Nephron (organoid): Measurements from ENCODE around the gene BTN3A1.
A peak's percentile ranks its signal among the peaks of the same experiment; 100 is the strongest.

Source experiments
- H3K27ac Mint-ChIP-seq, 3 experiments: 2 replicates each; pipeline ENCODE4 v1.8.0; 2020; ENCODE audit warnings: mixed read lengths in 3 of 3, mild to moderate bottlenecking in 2 of 3, moderate library complexity in 1 of 3
- H3K27me3 Mint-ChIP-seq: 2 replicates; pipeline ENCODE4 v1.8.0; 2021; ENCODE audit warnings: low read depth, mild to moderate bottlenecking, moderate library complexity, mixed read lengths
- H3K36me3 Mint-ChIP-seq: 2 replicates; pipeline ENCODE4 v1.8.0; 2020; ENCODE audit warnings: low read depth, mixed read lengths
- H3K4me1 Mint-ChIP-seq: 2 replicates; pipeline ENCODE4 v1.8.0; 2020; ENCODE audit warnings: mixed read lengths
- H3K4me3 Mint-ChIP-seq, 3 experiments: 2 replicates each; pipeline ENCODE4 v1.8.0; 2020; ENCODE audit warnings: mild to moderate bottlenecking in 3 of 3, mixed read lengths in 3 of 3, moderate library complexity in 2 of 3
- H3K9me3 Mint-ChIP-seq: 2 replicates; pipeline ENCODE4 v1.8.0; 2020; ENCODE audit warnings: mixed read lengths
- TF ChIP-seq, protein P1 (sequence below), 3 experiments: fragments of 200-600 bp; sonication (generic); IDR thresholded peaks; one replicate each; pipeline ENCODE4 v1.5.0; 2021; ENCODE audit warnings: antibody characterized with exemption in 3 of 3; ENCODE audit not compliant: unreplicated experiment in 3 of 3

The BTN3A1 gene

DNA sequence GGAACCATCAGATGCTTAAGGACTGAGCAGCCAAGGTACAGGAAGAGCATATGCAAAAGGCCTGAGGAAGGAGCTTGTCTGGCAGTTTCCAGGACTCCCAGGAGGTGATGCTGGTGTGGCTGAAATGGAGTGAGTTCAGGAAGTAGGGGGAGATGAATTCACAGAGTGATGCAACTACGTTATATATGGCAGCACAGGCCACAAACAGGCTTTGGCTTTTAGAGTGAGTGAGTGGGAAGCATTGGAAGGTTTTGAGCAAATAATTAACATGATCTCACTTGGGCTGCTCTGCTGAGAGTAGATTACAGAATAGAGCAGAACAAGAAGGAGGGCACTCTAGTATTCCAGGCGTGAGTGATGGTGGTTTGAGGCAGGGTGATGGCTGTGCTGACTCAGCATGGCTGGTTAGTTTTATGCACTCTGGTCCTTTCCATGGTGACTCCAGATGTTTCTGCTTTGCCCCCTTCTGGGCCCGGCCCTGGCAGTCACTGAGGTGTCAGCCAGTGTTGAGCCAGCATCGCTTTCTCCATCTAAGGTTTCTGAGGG is 12.7 kb upstream of the BTN3A1 start:
- no peaks in the 10 kb centered on the region for H3K27me3 Mint-ChIP-seq
- H3K27ac Mint-ChIP-seq = no peak overlapping the region
- peaks cover 26% of the 10 kb centered on the region for H3K4me1 Mint-ChIP-seq
- no peak overlapping the region for H3K4me3 Mint-ChIP-seq
- TF ChIP-seq, protein P1, sequence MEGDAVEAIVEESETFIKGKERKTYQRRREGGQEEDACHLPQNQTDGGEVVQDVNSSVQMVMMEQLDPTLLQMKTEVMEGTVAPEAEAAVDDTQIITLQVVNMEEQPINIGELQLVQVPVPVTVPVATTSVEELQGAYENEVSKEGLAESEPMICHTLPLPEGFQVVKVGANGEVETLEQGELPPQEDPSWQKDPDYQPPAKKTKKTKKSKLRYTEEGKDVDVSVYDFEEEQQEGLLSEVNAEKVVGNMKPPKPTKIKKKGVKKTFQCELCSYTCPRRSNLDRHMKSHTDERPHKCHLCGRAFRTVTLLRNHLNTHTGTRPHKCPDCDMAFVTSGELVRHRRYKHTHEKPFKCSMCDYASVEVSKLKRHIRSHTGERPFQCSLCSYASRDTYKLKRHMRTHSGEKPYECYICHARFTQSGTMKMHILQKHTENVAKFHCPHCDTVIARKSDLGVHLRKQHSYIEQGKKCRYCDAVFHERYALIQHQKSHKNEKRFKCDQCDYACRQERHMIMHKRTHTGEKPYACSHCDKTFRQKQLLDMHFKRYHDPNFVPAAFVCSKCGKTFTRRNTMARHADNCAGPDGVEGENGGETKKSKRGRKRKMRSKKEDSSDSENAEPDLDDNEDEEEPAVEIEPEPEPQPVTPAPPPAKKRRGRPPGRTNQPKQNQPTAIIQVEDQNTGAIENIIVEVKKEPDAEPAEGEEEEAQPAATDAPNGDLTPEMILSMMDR (IDR thresholded peaks at IDR 0.05; ENCODE audit: unreplicated experiment in 3 of 3) = no peak
- H3K9me3 Mint-ChIP-seq = no peaks in the 10 kb centered on the region
- H3K36me3 Mint-ChIP-seq = peaks cover 43% of the 10 kb centered on the region

DNA sequence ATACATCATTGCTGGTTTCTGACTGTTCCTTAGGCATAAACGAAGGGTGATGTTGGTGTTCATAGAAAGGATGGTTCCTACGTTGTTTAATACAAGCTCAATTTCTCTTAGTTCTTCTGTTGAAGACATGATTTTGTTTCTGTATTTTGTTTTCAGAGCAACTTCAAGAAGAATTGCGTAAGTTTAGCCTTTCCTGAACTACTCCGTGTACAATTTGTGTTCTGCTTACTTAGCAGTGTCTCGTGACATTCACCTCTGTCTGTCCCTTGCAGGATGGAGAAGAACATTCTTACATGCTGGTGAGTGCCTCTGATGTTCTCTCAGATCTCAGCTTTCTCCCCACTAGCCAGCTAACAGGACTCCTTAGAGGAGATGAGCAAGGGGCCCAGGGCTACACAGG is 11.5 kb upstream of the BTN3A1 start:
- peaks cover 23% of the 10 kb centered on the region for H3K4me1 Mint-ChIP-seq
- H3K4me3 Mint-ChIP-seq = no peak overlapping the region
- H3K27ac Mint-ChIP-seq = no peak overlapping the region
- TF ChIP-seq, protein P1 (IDR thresholded peaks at IDR 0.05; ENCODE audit: unreplicated experiment in 3 of 3) = no peak
- H3K36me3 Mint-ChIP-seq = peaks cover 43% of the 10 kb centered on the region
- no peaks in the 10 kb centered on the region for H3K9me3 Mint-ChIP-seq
- H3K27me3 Mint-ChIP-seq = no peaks in the 10 kb centered on the region

DNA sequence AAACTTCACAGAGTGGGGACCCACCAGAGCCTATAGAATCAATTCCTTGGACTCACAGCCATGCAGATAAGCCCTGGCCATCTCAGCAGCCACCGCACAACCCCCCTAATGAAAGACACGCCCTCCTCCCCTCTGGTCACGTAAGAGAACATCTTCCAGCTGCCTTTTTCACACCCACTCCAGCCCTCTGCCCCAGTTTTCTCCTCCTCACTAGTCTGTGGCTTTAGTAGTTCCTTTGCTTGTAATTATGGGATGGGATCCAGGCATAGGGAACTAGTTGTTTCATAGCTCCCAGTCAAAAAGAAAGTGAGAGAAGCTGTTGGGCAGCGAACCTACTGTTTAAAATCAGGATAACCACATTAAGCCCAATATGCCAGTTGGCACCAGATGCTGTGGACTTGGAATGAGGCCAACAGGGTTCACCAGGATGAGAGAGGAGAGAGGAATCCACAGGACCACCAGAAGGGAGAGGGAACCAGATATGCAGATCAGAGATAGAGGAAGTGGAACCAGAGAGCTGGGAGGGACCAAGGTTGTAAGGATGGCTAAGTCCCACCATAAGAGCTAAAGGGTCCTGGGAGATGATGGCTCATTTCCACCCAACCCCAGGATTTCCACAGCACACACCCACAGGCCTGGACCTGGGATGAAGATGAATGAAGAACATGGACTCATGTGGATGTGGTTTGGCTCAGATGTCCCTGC is 9.0 kb upstream of the BTN3A1 start:
- H3K4me3 Mint-ChIP-seq = no peak overlapping the region
- H3K27ac Mint-ChIP-seq = peak overlapping the region in 2 of 3 experiments; percentile 39 to 68
- H3K36me3 Mint-ChIP-seq = peaks cover 40% of the 10 kb centered on the region
- peaks cover 17% of the 10 kb centered on the region for H3K4me1 Mint-ChIP-seq
- no peaks in the 10 kb centered on the region for H3K9me3 Mint-ChIP-seq
- peaks cover 5% of the 10 kb centered on the region for H3K27me3 Mint-ChIP-seq
- TF ChIP-seq, protein P1 (IDR thresholded peaks at IDR 0.05; ENCODE audit: unreplicated experiment in 3 of 3) = no peak

DNA sequence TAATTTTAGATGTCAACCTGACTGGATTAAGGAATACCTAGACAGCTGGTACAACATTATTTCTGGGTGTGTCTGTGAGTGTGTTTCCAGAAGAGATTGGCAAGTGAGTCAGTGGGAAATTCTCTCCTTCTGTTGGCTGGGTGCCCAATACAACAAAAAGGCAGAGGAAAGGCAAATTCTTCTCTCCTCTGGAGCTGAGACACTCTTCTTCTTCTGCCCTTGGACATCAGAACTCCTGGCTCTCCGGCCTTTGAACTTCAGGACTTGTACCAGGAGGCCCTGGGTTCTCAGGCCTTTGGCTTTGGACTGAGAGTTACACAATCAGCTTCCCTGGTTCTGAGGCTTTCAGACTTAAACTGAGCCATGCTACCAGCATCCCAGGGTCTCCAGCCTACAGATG is 7.8 kb upstream of the BTN3A1 start:
- Mint-ChIP-seq H3K36me3 (peaks cover 33% of the 10 kb centered on the region), H3K4me1 (peaks cover 14% of the 10 kb centered on the region), H3K27ac (no peak overlapping the region), H3K27me3 (peaks cover 5% of the 10 kb centered on the region), H3K4me3 (no peak overlapping the region), H3K9me3 (no peaks in the 10 kb centered on the region)
- TF ChIP-seq, protein P1 (IDR thresholded peaks at IDR 0.05; ENCODE audit: unreplicated experiment in 3 of 3) = no peak

DNA sequence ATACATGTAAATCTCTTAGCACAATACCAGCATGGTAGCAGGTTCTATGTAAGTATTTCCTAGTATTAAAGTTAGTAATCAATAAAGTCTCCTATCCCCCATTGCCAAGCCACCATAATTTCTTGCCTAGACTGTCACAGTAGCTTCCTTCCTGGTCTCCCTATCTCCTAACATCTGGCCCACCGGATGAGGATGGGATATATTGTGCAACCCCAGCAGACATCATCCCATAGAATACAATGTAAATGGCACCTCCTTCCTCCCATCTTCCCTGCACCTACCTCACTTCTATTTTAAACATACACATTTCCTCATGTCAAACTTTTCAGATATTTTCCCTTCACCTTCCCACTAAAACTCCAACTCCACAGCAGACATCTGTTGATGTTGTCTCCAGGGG is 3.5 kb upstream of the BTN3A1 start:
- H3K4me3 Mint-ChIP-seq = no peak overlapping the region
- H3K27me3 Mint-ChIP-seq = peaks cover 5% of the 10 kb centered on the region
- H3K36me3 Mint-ChIP-seq = no peaks in the 10 kb centered on the region
- H3K4me1 Mint-ChIP-seq = peaks cover 21% of the 10 kb centered on the region
- H3K9me3 Mint-ChIP-seq = no peaks in the 10 kb centered on the region
- TF ChIP-seq, protein P1 (IDR thresholded peaks at IDR 0.05; ENCODE audit: unreplicated experiment in 3 of 3) = no peak
- no peak overlapping the region for H3K27ac Mint-ChIP-seq

DNA sequence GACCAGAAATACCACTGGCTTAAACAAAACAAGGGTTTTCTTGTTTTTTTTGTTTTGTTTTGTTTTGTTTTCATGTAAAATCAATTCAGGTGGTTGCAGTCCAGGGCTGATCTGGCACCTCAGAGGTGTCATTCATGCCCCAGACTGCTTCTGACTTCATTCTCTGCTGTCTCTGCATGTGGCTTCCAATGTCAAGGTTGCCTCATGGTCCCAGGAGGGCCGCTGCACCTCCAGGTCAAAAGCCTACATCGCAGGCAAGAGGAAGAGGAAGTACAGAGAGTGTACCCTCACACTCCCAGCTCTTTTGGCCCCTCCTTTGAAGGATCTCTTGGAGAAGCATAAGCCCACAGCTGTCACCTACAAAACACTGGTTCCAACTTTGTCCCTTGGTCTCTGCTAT is 1.4 kb upstream of the BTN3A1 start:
- peak overlapping the region in 2 of 3 experiments; percentile 66 to 96 for H3K27ac Mint-ChIP-seq

More for the DNA sequence above, 1.4 kb upstream of the BTN3A1 start:
- TF ChIP-seq, protein P1 (IDR thresholded peaks at IDR 0.05; ENCODE audit: unreplicated experiment in 3 of 3) = no peak
- peaks cover 18% of the 10 kb centered on the region for H3K4me1 Mint-ChIP-seq
- H3K4me3 Mint-ChIP-seq = peak overlapping the region; percentile 44 to 94 (median 48)
- H3K27me3 Mint-ChIP-seq = peaks cover 5% of the 10 kb centered on the region
- peaks cover 2% of the 10 kb centered on the region for H3K36me3 Mint-ChIP-seq
- H3K9me3 Mint-ChIP-seq = no peaks in the 10 kb centered on the region
